K562 (cell line): ENCODE measurements around the gene CBX4. TPM values are rescaled to one million over a fixed set of nuclear protein-coding genes. Genes with fewer than 3 reads are reported as not detected.

Source experiments
- BRF2 ChIP-seq: IDR thresholded peaks from 3 replicates; pipeline ENCODE4 v1.6.1; 2011; ENCODE audit warnings: borderline replicate concordance, mild to moderate bottlenecking; ENCODE audit not compliant: insufficient read length, insufficient read depth
- ERF ChIP-seq: fragments of 450-650 bp; formaldehyde crosslinking; IDR thresholded peaks from 2 replicates; pipeline ENCODE4 v1.4.0; 2020; ENCODE audit warnings: mild to moderate bottlenecking, mixed read lengths
- ESRRA ChIP-seq: fragments of 450-650 bp; IDR thresholded peaks from 2 replicates; pipeline ENCODE4 v1.6.1; 2014; ENCODE audit warnings: low read depth, mild to moderate bottlenecking, moderate library complexity, borderline replicate concordance
- HMG20A ChIP-seq: fragments of 450-650 bp; formaldehyde crosslinking; conservative IDR thresholded peaks from 2 replicates; pipeline ENCODE4 v1.4.0; 2020; ENCODE audit warnings: mild to moderate bottlenecking, mixed read lengths
- KLF1 ChIP-seq: fragments of 450-650 bp; IDR thresholded peaks from 2 replicates; pipeline ENCODE4 v1.6.1; 2016; ENCODE audit warnings: missing genetic modification characterization, missing compliant biosample characterization
- MBD1 ChIP-seq: fragments of 250-450 bp; sonication (Bioruptor Pico); IDR thresholded peaks from 2 replicates; pipeline ENCODE4 v1.8.0; 2022; ENCODE audit warnings: inconsistent platforms
- PRPF4 ChIP-seq: fragments of 200-400 bp; formaldehyde crosslinking; IDR thresholded peaks from one replicate; pipeline ENCODE4 v1.6.1; 2017; ENCODE audit warnings: low read length, low read depth, mild to moderate bottlenecking; ENCODE audit not compliant: insufficient read depth, poor library complexity, severe bottlenecking
- SAP30 ChIP-seq: fragments of 200-600 bp; sonication (generic); IDR thresholded peaks from 2 replicates; pipeline ENCODE4 v1.6.1; 2012; ENCODE audit warnings: borderline replicate concordance, low read depth, mild to moderate bottlenecking, moderate library complexity, low read length, control low read depth, inconsistent platforms; ENCODE audit not compliant: insufficient read depth, poor library complexity, severe bottlenecking
- STAG1 ChIP-seq: sonication (generic); formaldehyde crosslinking; IDR thresholded peaks from 2 replicates; pipeline ENCODE4 v1.5.0; 2020; ENCODE audit warnings: missing genetic modification reagents, borderline replicate concordance
- polyA plus RNA-seq, 8 experiments: library from polyadenylated mRNA; depleted of rRNA in 4 of 8; stranded (reverse) in 5 of 8; unstranded in 3 of 8; fragments of >200 nt; fragmentation: Nextera tagmentation in 2 of 8; fragmentation: Illumina TruSeq in 1 of 8; extraction: Ambion mirVana in 2 of 8; extraction: Trizol in 1 of 8; gene quantifications; 2 replicates each; pipeline versions ENCODE4 v1.2.1 to v1.2.3, GENCODE V29; 2011 to 2014; ENCODE audit warnings: inconsistent platforms in 1 of 8, missing spikeins in 1 of 8
- total RNA-seq, 7 experiments: library from RNA; depleted of rRNA in 6 of 7; stranded (reverse); fragments of >200 nt in 6 of 7; fragmentation: Illumina TruSeq in 2 of 7; extraction: Trizol in 2 of 7; gene quantifications; 2 replicates each; pipeline versions ENCODE4 v1.2.1 to v1.2.3, GENCODE V29; 2011 to 2021; ENCODE audit warnings: low replicate concordance in 1 of 7
- TF ChIP-seq, protein P1 (sequence below): fragments of 250-450 bp; sonication (Bioruptor Pico); IDR thresholded peaks from 2 replicates; pipeline ENCODE4 v1.4.0; 2020
- TF ChIP-seq, protein P2 (sequence below): fragments of 250-450 bp; sonication (Bioruptor Pico); IDR thresholded peaks from 2 replicates; pipeline ENCODE4 v1.5.0; 2021; ENCODE audit warnings: mild to moderate bottlenecking, moderate library complexity
- TF ChIP-seq, protein P3 (sequence below): sonication (generic); formaldehyde crosslinking; IDR thresholded peaks from 2 replicates; pipeline ENCODE4 v1.8.0; 2022; ENCODE audit warnings: mild to moderate bottlenecking, missing genetic modification reagents

Gene CBX4
- total and polyA plus RNA-seq, 9 of the 15 experiments (the other 6 are each of a cell fraction or from before 2014, with no cell fraction given) = 0.98 to 50.5 (median 10.0) TPM

DNA sequence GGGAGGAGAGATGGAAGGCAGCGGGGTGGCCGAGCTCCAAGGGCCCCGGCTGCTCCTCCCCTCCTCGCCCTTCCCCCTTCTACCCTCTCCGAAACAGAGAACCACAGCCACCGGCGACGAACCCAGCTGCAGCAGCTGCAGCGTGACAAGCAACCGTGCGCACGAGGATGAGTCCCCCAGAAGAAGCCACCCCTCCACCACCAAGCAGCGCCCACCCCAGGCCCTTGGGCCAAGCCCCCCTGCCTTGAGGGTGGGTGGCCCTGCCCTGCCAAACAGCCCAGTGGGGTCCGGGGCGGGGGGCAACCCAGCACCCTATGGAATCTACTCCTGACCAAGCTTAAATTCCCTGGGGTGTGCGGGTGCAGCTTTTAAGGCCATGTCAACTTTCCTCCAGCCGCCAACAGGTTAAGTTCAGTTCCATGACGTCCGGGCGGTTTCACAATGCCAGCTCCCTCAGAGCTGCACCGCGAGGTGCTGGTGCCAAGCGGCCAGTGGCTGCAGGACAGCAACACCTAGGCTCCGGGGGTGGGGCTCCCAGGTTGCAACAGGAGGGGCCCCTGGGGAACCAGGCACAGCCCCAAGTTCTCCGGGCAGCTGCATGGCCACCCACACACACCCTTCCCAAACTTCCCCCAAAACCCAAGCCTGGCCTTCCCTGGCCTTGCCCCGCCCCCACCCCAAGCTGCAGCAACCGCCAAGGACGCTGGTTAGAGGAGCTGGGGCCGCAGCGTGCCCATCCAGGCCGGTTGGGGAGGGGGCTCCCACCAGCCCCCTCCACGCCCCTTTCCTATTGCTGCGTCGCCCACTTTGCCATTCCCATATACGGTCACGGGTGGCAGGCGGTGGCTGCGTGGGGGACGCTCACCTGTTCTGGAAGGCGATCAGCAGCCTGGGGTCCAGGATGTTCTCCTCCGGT is 2.0 kb downstream of the CBX4 start (continued):
- TF ChIP-seq, protein P1, sequence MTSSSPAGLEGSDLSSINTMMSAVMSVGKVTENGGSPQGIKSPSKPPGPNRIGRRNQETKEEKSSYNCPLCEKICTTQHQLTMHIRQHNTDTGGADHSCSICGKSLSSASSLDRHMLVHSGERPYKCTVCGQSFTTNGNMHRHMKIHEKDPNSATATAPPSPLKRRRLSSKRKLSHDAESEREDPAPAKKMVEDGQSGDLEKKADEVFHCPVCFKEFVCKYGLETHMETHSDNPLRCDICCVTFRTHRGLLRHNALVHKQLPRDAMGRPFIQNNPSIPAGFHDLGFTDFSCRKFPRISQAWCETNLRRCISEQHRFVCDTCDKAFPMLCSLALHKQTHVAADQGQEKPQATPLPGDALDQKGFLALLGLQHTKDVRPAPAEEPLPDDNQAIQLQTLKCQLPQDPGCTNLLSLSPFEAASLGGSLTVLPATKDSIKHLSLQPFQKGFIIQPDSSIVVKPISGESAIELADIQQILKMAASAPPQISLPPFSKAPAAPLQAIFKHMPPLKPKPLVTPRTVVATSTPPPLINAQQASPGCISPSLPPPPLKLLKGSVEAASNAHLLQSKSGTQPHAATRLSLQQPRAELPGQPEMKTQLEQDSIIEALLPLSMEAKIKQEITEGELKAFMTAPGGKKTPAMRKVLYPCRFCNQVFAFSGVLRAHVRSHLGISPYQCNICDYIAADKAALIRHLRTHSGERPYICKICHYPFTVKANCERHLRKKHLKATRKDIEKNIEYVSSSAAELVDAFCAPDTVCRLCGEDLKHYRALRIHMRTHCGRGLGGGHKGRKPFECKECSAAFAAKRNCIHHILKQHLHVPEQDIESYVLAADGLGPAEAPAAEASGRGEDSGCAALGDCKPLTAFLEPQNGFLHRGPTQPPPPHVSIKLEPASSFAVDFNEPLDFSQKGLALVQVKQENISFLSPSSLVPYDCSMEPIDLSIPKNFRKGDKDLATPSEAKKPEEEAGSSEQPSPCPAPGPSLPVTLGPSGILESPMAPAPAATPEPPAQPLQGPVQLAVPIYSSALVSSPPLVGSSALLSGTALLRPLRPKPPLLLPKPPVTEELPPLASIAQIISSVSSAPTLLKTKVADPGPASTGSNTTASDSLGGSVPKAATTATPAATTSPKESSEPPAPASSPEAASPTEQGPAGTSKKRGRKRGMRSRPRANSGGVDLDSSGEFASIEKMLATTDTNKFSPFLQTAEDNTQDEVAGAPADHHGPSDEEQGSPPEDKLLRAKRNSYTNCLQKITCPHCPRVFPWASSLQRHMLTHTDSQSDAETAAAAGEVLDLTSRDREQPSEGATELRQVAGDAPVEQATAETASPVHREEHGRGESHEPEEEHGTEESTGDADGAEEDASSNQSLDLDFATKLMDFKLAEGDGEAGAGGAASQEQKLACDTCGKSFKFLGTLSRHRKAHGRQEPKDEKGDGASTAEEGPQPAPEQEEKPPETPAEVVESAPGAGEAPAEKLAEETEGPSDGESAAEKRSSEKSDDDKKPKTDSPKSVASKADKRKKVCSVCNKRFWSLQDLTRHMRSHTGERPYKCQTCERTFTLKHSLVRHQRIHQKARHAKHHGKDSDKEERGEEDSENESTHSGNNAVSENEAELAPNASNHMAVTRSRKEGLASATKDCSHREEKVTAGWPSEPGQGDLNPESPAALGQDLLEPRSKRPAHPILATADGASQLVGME (CRISPR knock-in tag) = no peak
- peak; percentile 50 for TF ChIP-seq SAP30
- TF ChIP-seq, protein P2, sequence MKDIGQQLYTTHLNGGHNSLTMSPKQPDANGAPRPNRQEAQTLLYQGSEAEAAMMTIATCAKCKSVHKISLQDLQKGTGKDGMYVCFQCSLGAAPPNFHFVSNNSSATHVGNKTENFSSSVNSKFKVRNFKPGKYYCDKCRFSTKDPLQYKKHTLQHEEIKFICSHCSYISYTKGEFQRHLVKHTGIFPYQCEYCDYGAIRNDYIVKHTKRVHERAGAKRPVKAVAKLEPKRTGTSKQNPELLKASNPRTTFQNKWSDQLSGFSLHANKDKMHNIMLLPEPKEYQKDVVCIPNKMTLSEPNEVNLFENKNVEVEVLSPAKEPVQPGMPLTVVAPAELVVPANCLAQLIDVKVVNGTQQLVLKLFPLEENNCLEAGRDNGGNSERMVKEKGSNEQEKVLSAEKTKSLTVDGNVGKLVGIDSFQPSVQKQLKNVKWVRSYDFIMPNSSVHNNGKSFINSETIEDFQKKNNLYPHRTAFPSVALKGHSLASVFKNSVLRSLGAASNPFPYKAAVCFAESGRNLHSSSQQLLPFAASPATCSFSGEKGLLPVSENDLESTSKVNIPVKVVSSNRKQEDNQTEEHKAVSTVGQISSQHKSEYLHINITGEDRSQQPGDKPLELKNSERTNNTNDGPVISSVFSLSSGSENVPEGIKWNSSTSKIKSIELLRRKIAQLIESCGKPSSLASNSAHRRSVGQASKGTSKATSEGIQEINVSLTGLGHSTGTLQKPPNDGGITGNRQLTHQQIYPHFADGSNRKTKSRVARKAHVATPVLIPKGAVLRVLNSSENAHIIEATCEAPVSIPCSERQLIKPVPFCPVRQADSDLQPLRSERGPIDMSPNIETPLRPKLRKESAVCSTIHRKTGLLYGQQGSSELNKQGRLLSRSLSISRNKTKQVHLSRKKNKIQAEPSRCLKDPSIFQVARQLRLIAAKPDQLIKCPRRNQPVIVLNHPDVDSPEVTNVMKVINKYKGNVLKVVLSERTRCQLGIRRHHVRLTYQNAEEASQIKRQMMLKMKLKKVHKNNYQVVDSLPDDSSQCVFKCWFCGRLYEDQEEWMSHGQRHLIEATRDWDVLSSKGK = no peak
- TF ChIP-seq KLF1 (tag) = no peak
- no peak for TF ChIP-seq ESRRA
- no peak for TF ChIP-seq STAG1 (CRISPR knock-in tag)
- TF ChIP-seq HMG20A (CRISPR knock-in tag) = no peak
- TF ChIP-seq MBD1 (CRISPR knock-in tag) = no peak
- no peak for TF ChIP-seq BRF2
- peak; percentile 24 for TF ChIP-seq PRPF4
- TF ChIP-seq, protein P3, sequence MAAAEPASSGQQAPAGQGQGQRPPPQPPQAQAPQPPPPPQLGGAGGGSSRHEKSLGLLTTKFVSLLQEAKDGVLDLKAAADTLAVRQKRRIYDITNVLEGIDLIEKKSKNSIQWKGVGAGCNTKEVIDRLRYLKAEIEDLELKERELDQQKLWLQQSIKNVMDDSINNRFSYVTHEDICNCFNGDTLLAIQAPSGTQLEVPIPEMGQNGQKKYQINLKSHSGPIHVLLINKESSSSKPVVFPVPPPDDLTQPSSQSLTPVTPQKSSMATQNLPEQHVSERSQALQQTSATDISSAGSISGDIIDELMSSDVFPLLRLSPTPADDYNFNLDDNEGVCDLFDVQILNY (CRISPR knock-in tag) = no peak
- TF ChIP-seq ERF (CRISPR knock-in tag) = no peak
